ENCODE measurements around the gene GALNT14.

- TF ChIP-seq EP300 (IDR thresholded peaks at IDR 0.05) (no peak), CTCF (IDR thresholded peaks at IDR 0.05) (no peak), POLR2AphosphoS5 (IDR thresholded peaks at IDR 0.05) (no peak), POLR2A (IDR thresholded peaks at IDR 0.05) (no peak)
Observed at GRCh38 chr2:31012406-31012805, 125.8 kb downstream of the GALNT14 start.
